GDM1 (cell line): ENCODE data around the gene MRPS22.
"Not testable (repeated sequence)": the region's sequence is repeated elsewhere in the genome, so short reads cannot be mapped to it uniquely, and the experiment has no call there.

ENCODE experiments used
- DNase-seq: peaks from one replicate; lab custom pipeline; 2025; lab: John Stamatoyannopoulos, UW

The MRPS22 gene

GRCh38 chr3:139312416-139312815, 31.4 kb upstream of the MRPS22 start:
- no peak for DNase-seq

GRCh38 chr3:139312959-139313358, 30.9 kb upstream of the MRPS22 start:
- no peak for DNase-seq

GRCh38 chr3:139313921-139314320, 29.9 kb upstream of the MRPS22 start:
- DNase-seq: no peak

GRCh38 chr3:139317215-139317614, 26.6 kb upstream of the MRPS22 start:
- DNase-seq: no peak

GRCh38 chr3:139317660-139318430, 26.0 kb upstream of the MRPS22 start:
- DNase-seq: no peak

GRCh38 chr3:139318431-139318816, 25.4 kb upstream of the MRPS22 start:
- DNase-seq: no peak

GRCh38 chr3:139318826-139319225, 25.0 kb upstream of the MRPS22 start:
- no peak for DNase-seq

- no peak for DNase-seq
Measured at GRCh38 chr3:139319428-139320402, 24.1 kb upstream of the MRPS22 start.

GRCh38 chr3:139320551-139321309, 23.1 kb upstream of the MRPS22 start:
- no peak for DNase-seq

- DNase-seq: no peak
Measured at GRCh38 chr3:139322346-139322745, 21.5 kb upstream of the MRPS22 start.

- no peak for DNase-seq
Measured at GRCh38 chr3:139323146-139323545, 20.7 kb upstream of the MRPS22 start.

GRCh38 chr3:139324456-139324855, 19.4 kb upstream of the MRPS22 start:
- no peak for DNase-seq

- DNase-seq: no peak
Measured at GRCh38 chr3:139325551-139325950, 18.3 kb upstream of the MRPS22 start.

GRCh38 chr3:139326131-139326530, 17.7 kb upstream of the MRPS22 start:
- no peak for DNase-seq

GRCh38 chr3:139326707-139327106, 17.1 kb upstream of the MRPS22 start:
- DNase-seq: no peak

GRCh38 chr3:139327231-139327630, 16.6 kb upstream of the MRPS22 start:
- DNase-seq: no peak

- no peak for DNase-seq
Measured at GRCh38 chr3:139327861-139328260, 16.0 kb upstream of the MRPS22 start.

- DNase-seq: no peak
Measured at GRCh38 chr3:139328356-139328755, 15.5 kb upstream of the MRPS22 start.

GRCh38 chr3:139329364-139329850, 14.4 kb upstream of the MRPS22 start:
- peak; percentile 71 for DNase-seq

GRCh38 chr3:139332092-139332491, 11.7 kb upstream of the MRPS22 start:
- no peak for DNase-seq

GRCh38 chr3:139334675-139335074, 9.1 kb upstream of the MRPS22 start:
- DNase-seq: not testable (repeated sequence)

- no peak for DNase-seq
Measured at GRCh38 chr3:139338405-139338804, 5.4 kb upstream of the MRPS22 start.
